Activated CD4-positive, CD25-positive, alpha-beta regulatory T cell treated with anti-CD3 and anti-CD28 coated beads, Interleukin-2, amount 50 U/mL, for 24 hours (primary cell): ENCODE results near the gene MMP2.

Source experiments
- ATAC-seq, 2 donors: fragments of 150-1000 bp; cut with Tn5 transposase; one replicate each; pipeline ENCODE4 v1.10.0; 2021; ENCODE audit warnings: mild to moderate bottlenecking in 1 of 2, moderate library complexity in 1 of 2

The MMP2 gene

GRCh38 chr16:55521792-55522191 lies 42.8 kb downstream of the MMP2 start:
- ATAC-seq: no peak

DNA sequence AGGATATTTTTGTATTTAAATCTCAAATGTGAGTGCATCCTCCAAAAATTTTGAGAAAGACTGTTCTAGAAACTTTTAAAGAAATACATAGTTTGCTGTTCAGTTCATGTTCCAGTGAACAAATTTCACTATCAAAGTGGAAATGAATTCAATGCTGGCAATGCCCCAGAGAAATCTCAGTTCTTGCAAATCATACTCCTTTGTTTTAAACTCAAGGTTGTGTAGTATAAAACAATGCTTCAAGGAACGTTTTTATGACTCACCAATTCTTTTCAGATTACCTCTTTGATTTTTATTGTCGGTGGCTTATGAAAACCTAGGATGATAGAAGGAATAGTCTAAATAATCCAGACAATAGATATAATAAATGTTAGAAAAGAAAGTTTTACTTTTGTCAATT lies 47.4 kb downstream of the MMP2 start:
- ATAC-seq: no peak

DNA sequence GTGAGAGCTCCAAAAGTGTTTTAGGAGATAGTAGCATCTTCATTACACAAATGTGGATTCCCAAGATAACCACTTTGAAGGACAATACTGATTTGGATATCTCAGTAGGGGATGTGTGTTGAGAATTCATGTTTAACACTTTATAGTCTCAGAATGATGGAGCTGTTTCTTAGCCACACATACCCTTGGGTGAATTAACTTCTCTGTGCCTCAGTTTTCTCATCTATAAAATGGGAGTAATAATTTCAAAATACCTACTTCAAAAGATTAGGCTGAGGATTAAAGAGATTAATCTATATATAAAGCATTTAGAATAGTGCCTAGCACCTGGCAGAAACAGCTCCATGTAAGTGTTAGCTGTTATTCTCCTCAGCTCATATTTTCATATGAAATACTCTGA lies 48.9 kb downstream of the MMP2 start:
- ATAC-seq: no peak

- no peak for ATAC-seq
Measured at GRCh38 chr16:55529018-55529417, 50.0 kb downstream of the MMP2 start.

DNA sequence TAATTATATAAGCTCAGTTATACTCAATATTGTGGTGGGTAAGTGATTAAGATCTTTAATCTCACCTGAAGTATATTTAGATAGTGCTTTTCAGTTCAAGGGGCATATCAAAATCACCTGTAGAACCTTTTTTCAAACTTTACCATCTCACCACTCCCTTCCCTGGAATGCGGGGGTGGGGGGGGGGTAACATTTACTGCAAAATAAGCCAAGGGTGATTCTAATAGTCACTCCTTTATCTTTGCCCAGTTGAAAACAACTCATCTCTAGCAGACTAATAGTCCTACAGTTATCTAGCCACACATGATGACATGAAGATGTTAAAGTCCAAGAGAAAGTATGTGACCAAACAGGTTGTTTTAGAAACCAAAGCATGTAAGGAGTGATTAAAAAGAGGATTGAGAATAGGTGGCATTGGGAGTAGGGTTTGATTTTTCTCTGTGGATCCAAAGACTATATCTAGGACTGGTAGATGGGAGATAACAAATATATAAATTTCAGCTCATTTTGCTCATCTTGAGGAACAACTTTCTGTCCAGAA lies 51.4 kb downstream of the MMP2 start:
- ATAC-seq: no peak

DNA sequence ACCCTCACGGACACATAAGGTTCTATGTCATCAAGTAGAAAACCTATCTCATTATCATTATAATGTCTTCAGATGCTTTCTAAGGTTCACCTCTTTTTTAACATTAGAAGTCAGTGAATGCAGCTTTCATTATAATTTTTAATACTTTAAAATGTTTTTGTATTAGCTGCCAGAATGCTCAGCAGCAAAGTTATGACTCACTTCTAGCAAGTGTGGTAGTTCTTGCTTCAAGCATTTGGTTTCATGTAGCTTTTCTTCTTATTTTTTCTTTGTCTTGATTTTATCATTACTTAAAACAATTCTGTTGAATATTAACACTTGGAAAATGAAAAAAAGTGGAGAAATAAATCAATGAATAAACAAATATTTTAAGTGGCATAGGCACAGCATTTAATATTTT lies 53.2 kb downstream of the MMP2 start:
- ATAC-seq: no peak

- ATAC-seq: no peak
Measured at GRCh38 chr16:55534756-55535155, 55.8 kb downstream of the MMP2 start.

DNA sequence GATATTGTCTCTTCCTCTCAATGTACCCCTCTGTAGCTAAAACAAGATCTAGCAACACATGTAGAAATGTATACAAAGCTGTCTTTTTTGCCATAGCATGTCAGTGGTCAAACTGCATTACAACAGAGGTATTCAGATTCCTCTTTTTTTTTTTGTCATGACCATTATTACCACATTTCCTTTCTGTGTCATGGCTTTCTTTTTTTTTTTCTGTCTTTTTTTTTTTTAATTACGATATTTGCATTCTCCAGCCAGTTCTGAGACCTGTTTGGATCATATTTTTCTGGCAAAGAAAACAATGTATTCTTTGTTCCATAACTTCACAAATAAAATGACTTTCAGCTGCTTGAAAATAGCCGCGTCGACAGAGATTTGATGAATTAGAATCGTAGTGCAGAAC lies 60.1 kb downstream of the MMP2 start:
- ATAC-seq: no peak

GRCh38 chr16:55539488-55539887 lies 60.5 kb downstream of the MMP2 start:
- no peak for ATAC-seq

DNA sequence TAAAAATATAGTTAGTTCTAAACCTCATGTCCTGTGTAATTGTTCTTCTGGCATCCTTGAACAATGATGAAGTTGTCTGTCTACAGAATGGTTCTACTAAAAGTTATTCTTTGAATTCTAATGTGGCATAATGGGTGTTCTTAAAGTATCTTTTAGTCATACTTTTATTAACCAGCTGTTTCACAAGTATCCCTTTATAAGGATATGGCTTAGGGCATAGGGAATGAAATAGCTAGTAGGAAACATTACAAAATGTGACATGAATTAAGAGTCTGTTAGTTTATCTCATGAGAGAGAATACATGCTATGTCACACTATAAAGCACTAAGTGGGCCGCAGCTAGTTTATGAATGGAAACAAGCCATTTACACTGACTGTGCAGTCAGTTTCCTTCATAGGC lies 61.2 kb downstream of the MMP2 start:
- ATAC-seq: no peak

- ATAC-seq: no peak
Measured at GRCh38 chr16:55542459-55543082, 63.6 kb downstream of the MMP2 start.

DNA sequence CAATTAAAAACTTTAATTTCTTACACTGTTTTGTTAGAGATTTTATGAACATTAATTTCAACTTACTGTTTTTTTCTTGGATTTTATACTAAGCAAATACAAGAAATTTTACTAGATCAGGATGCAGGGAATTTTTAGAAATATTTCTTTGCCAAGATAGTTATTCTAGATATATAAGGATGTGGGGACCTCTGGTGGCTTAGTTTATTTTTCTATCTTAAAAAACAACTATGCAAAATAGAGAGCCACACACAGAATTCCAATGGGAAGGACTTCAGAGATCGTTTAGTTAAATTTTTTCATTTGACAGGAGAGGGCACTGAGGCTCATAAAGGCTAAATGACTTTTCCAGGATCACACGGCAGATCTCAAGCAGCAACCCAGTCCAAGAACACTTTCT lies 64.5 kb downstream of the MMP2 start:
- no peak for ATAC-seq

DNA sequence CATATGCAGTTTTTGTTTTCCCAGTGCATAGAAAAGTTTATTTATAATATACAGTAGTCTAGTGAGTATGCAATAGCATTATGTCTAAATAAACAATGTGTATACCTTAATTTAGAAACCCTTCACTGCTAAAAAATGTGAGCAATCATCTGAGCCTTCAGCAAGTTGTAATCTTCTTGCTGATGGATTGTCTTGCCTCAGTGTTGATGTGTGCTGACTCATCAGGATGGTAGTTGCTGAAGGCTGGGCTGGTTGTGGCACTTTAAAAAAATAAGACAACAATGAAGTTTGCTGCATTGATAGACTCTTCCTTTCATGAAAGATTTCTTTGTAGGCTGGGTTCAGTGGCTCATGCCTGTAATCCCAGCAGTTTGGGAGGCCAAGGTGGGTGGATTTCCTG lies 73.6 kb downstream of the MMP2 start:
- ATAC-seq: no peak

- ATAC-seq: no peak
Measured at GRCh38 chr16:55555436-55555835, 76.4 kb downstream of the MMP2 start.
